GM23248 (cell line): ENCODE measurements around the gene NINJ1. TPM values are rescaled to one million over a fixed set of nuclear protein-coding genes. Genes with fewer than 3 reads are reported as not detected.
"Not testable (repeated sequence)": the region's sequence is repeated elsewhere in the genome, so short reads cannot be mapped to it uniquely, and the experiment has no call there.

Experiments used
- DNase-seq: peaks from one replicate; pipeline ENCODE4 v3.0.0-alpha.2; 2015
- H2AFZ ChIP-seq: fragments of 200-600 bp; sonication (generic); 2 replicates; pipeline ENCODE4 v1.6.1; 2016; ENCODE audit warnings: antibody characterized with exemption
- H3F3A ChIP-seq: fragments of 200-600 bp; sonication (generic); 2 replicates; pipeline ENCODE4 v1.6.1; 2016; ENCODE audit warnings: mild to moderate bottlenecking, antibody characterized with exemption, mixed run types; ENCODE audit not compliant: insufficient read depth
- H3K27ac ChIP-seq: fragments of 200-600 bp; sonication (generic); 2 replicates; pipeline ENCODE4 v1.5.1; 2016; ENCODE audit warnings: mild to moderate bottlenecking
- H3K27me3 ChIP-seq: fragments of 200-600 bp; sonication (generic); replicated peaks from 2 replicates; pipeline ENCODE4 v1.6.1; 2016; ENCODE audit warnings: mild to moderate bottlenecking; ENCODE audit not compliant: insufficient read depth
- H3K36me3 ChIP-seq: fragments of 200-600 bp; sonication (generic); 2 replicates; pipeline ENCODE4 v1.6.1; 2016; ENCODE audit warnings: low read depth, mild to moderate bottlenecking
- H3K4me1 ChIP-seq: fragments of 200-600 bp; sonication (generic); 2 replicates; pipeline ENCODE4 v1.6.1; 2016; ENCODE audit warnings: mild to moderate bottlenecking; ENCODE audit not compliant: insufficient read depth
- H3K4me2 ChIP-seq: fragments of 200-600 bp; sonication (generic); one replicate; pipeline ENCODE4 v1.6.1; 2016; ENCODE audit warnings: mild to moderate bottlenecking; ENCODE audit not compliant: unreplicated experiment
- H3K4me3 ChIP-seq: fragments of 200-600 bp; sonication (generic); 2 replicates; pipeline ENCODE4 v1.5.1; 2016; ENCODE audit warnings: mild to moderate bottlenecking
- H3K79me2 ChIP-seq: fragments of 200-600 bp; sonication (generic); 2 replicates; pipeline ENCODE4 v1.6.1; 2016; ENCODE audit warnings: mild to moderate bottlenecking; ENCODE audit not compliant: insufficient read depth
- H3K9ac ChIP-seq: fragments of 200-600 bp; sonication (generic); 2 replicates; pipeline ENCODE4 v1.6.1; 2016; ENCODE audit warnings: mild to moderate bottlenecking
- H3K9me2 ChIP-seq: fragments of 200-600 bp; sonication (generic); 2 replicates; pipeline ENCODE4 v1.6.1; 2016; ENCODE audit warnings: mixed run types, mild to moderate bottlenecking, moderate library complexity; ENCODE audit not compliant: insufficient read depth
- H3K9me3 ChIP-seq: fragments of 200-600 bp; sonication (generic); one replicate; pipeline ENCODE4 v1.6.1; 2017; ENCODE audit warnings: low read depth
- H4K20me1 ChIP-seq: fragments of 200-600 bp; sonication (generic); 2 replicates; pipeline ENCODE4 v1.6.0; 2016; ENCODE audit not compliant: insufficient read depth
- EZH2 ChIP-seq: fragments of 200-600 bp; sonication (generic); IDR thresholded peaks from 2 replicates; pipeline ENCODE4 v1.6.1; 2018; ENCODE audit warnings: antibody characterized with exemption, mild to moderate bottlenecking; ENCODE audit not compliant: insufficient read depth, poor library complexity, severe bottlenecking
- EZH2phosphoT487 ChIP-seq: fragments of 200-600 bp; sonication (generic); IDR thresholded peaks from 2 replicates; pipeline ENCODE4 v1.6.1; 2018; ENCODE audit warnings: antibody characterized with exemption, moderate library complexity, mild to moderate bottlenecking, low read depth; ENCODE audit not compliant: insufficient read depth
- WGBS, 2 experiments: methylation state at CpG; one replicate each; pipeline ENCODE4 v1.1.6; 2015 to 2017; ENCODE audit warnings: low lambda C conversion rate in 2 of 2, low coverage in 1 of 2; ENCODE audit errors: missing lambda C conversion rate in 2 of 2; 5-methylcytosine and 5-hydroxymethylcytosine counted together
- in situ Hi-C: fragments of 300-500 bp; cut with MboI; formaldehyde crosslinking; loops from 2 replicates; pipeline ENCODE4 v1.15.0; 2020
- polyA plus RNA-seq: library from polyadenylated mRNA; unstranded; fragments of >200 nt; fragmentation: Nextera tagmentation; extraction: Ambion mirVana; gene quantifications from 2 replicates; pipeline ENCODE4 v1.2.1, GENCODE V29; 2016
- total RNA-seq: library from RNA; depleted of rRNA; stranded (reverse); fragments of >200 nt; shearing (Covaris generic); gene quantifications from 2 replicates; pipeline ENCODE4 v1.2.3, GENCODE V29; 2014

Gene NINJ1
- total and polyA plus RNA-seq, 2 experiments from 2014 or later = 24.9 to 44.2 TPM

DNA sequence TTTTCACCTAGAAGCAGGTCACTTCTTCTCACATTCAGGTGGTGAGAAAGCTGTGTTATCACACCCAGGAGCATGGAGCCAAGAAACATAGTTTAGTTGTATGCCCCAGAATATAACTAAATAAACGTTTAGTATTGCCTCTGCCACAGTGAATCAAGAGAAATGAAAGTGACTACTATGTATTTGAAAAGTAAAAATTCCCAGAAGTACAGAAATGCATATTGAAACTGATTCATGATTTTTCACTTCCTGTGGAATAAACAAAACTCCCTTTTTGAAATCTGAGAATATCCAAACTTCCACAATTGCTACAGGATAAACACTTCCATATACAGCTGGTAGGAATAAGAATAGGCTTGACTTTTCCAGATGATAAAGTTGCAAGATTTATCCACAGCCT lies 15.3 kb upstream of the NINJ1 start:
- H2AFZ ChIP-seq = no peak overlapping the region
- H3K9me3 ChIP-seq = no peaks in the 10 kb centered on the region
- peaks cover 6% of the 10 kb centered on the region; the same call in 1 of the 2 replicates for H3F3A ChIP-seq
- no peak overlapping the region for H3K4me2 ChIP-seq
- no peak overlapping the region for H3K4me3 ChIP-seq
- no peaks in the 10 kb centered on the region for H3K36me3 ChIP-seq
- no peaks in the 10 kb centered on the region for H3K4me1 ChIP-seq
- no peak for TF ChIP-seq EZH2phosphoT487
- TF ChIP-seq EZH2 = no peak
- H4K20me1 ChIP-seq = no peaks in the 10 kb centered on the region
- no peaks in the 10 kb centered on the region for H3K9me2 ChIP-seq
- no peaks in the 10 kb centered on the region for H3K79me2 ChIP-seq
- H3K9ac ChIP-seq = no peak overlapping the region
- H3K27ac ChIP-seq = no peak overlapping the region
- DNase-seq = no peak
- in situ Hi-C loops = no loop called here
- no peaks in the 10 kb centered on the region for H3K27me3 ChIP-seq
- WGBS, 2 experiments = 3 to 9% methylated on average over 1 of the region's 1 CpG

DNA sequence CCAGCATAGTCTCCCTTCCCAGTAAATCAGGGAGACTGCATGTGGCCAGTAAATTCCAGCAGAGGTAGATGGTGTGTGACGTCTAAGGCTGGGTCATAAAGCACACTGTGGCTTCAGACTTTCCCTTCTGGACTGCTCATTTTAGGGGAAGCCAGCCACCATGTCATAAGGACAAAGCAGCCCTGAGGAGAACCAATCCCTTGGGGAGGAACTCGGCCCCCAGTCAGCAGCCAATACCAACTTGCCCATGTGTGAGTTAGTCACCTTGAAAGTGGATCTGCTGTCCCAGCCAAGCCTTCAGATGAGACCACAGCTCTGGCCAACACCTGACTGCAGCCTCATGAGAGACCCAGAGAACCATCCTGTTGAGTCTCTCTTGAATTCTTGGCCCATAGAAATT lies 14.7 kb upstream of the NINJ1 start:
- Histone ChIP-seq H3K27me3 (no peaks in the 10 kb centered on the region), H3K4me3 (no peak overlapping the region), H3K27ac (no peak overlapping the region), H3F3A (peaks cover 6% of the 10 kb centered on the region; the same call in 1 of the 2 replicates), H3K9me2 (no peaks in the 10 kb centered on the region), H2AFZ (no peak overlapping the region), H3K9me3 (no peaks in the 10 kb centered on the region), H3K4me2 (no peak overlapping the region), H3K79me2 (no peaks in the 10 kb centered on the region), H4K20me1 (no peaks in the 10 kb centered on the region), H3K36me3 (no peaks in the 10 kb centered on the region), H3K9ac (no peak overlapping the region), H3K4me1 (no peaks in the 10 kb centered on the region)
- TF ChIP-seq EZH2 = no peak
- no peak for TF ChIP-seq EZH2phosphoT487
- in situ Hi-C loops = no loop called here
- 81 to 83% methylated on average over 2 of the region's 2 CpGs for whole genome bisulfite sequencing, 2 experiments
- no peak for DNase-seq

DNA sequence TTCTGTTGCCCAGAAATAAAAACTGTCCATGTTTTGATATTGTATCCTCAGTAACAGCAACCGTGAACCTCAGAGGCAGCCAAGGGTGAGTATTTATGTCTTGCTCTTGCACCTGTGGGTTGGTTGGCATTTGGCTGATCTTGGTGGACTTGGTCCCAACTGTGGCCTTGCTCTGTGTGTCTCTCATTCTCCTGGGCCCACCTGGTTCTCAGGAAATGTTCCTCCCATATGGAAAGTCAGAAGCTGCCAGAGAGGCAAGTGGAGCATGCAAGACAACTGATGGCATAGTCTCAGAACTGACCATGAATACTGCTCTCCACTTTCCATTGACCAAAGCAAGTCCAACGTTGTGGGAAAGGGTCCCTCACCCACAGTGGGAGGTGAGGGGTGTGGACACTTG lies 13.6 kb upstream of the NINJ1 start:
- DNase-seq = no peak
- Histone ChIP-seq H3K9me3 (no peaks in the 10 kb centered on the region), H2AFZ (no peak overlapping the region), H3K4me2 (no peak overlapping the region), H3K4me1 (no peaks in the 10 kb centered on the region), H3K79me2 (no peaks in the 10 kb centered on the region), H4K20me1 (no peaks in the 10 kb centered on the region), H3K27ac (no peak overlapping the region), H3K36me3 (no peaks in the 10 kb centered on the region), H3K27me3 (no peaks in the 10 kb centered on the region), H3F3A (peaks cover 6% of the 10 kb centered on the region; the same call in 1 of the 2 replicates), H3K4me3 (no peak overlapping the region), H3K9ac (no peak overlapping the region), H3K9me2 (no peaks in the 10 kb centered on the region)
- 56 to 69% methylated on average over 2 of the region's 2 CpGs for WGBS, 2 experiments
- in situ Hi-C loops = no loop called here
- TF ChIP-seq EZH2 (no peak), EZH2phosphoT487 (no peak)

DNA sequence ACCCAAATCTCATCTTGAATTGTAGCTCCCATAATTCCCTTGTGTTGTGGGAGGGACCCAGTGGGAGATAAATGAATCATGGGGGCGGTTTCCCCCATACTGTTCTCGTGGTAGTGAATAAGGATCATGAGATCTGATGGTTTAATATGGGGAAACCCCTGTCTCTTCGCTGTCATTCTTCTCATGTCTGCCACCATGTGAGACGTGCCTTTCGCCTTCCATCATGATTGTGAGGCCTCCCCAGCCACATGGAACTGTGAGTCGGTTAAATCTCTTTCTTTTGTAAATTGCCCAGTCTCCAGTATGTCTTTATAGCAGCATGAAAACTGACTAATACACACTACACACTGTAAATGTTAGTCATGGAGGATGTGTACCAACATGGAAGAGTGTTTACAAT lies 12.6 kb upstream of the NINJ1 start:
- H3K9ac ChIP-seq, H3F3A ChIP-seq, in situ Hi-C loops, H3K36me3 ChIP-seq, H4K20me1 ChIP-seq, H3K4me2 ChIP-seq, H3K27me3 ChIP-seq, DNase-seq, H3K9me2 ChIP-seq, H3K4me1 ChIP-seq, H3K27ac ChIP-seq, H2AFZ ChIP-seq, H3K79me2 ChIP-seq, H3K4me3 ChIP-seq, H3K9me3 ChIP-seq: not testable (repeated sequence)
- 82 to 92% methylated on average over 6 of the region's 6 CpGs for WGBS, 2 experiments
